Small intestine (tissue), 7 donors: ENCODE results near the gene BCAS2. TPM values are rescaled to one million over a fixed set of nuclear protein-coding genes. Genes with fewer than 3 reads are reported as not detected.
A peak's percentile ranks its signal among the peaks of the same experiment; 100 is the strongest.
"Not testable (repeated sequence)": the region's sequence is repeated elsewhere in the genome, so short reads cannot be mapped to it uniquely, and the experiment has no call there.

Source experiments
- DNase-seq, 2 donors: peaks; one replicate each; pipeline versions ENCODE4 v3.0.0 to v3.0.0-alpha.2; 2013
- FAIRE-seq: peaks from 2 replicates; lab custom pipeline; 2012; peaks lifted over from hg19 to GRCh38; lab: Jason Lieb, UNC
- H3K27ac ChIP-seq, 3 donors: one replicate each; pipeline ENCODE4 v1.5.1; 2013; ENCODE audit warnings: low read length in 2 of 3, mild to moderate bottlenecking in 2 of 3, control low read depth in 1 of 3, inconsistent platforms in 1 of 3, low read depth in 1 of 3, moderate library complexity in 1 of 3
- H3K27me3 ChIP-seq, 3 donors: one replicate each; pipeline ENCODE4 v1.6.1; 2013; ENCODE audit warnings: low read length in 3 of 3, inconsistent platforms in 1 of 3; ENCODE audit not compliant: control insufficient read depth in 3 of 3, insufficient read depth in 3 of 3
- H3K36me3 ChIP-seq, 3 donors: one replicate each; pipeline ENCODE4 v1.6.1; 2013; ENCODE audit warnings: low read length in 3 of 3, inconsistent platforms in 1 of 3, low read depth in 1 of 3, mild to moderate bottlenecking in 1 of 3, moderate library complexity in 1 of 3; ENCODE audit not compliant: control insufficient read depth in 3 of 3, insufficient read depth in 2 of 3
- H3K4me1 ChIP-seq, 3 donors: one replicate each; pipeline ENCODE4 v1.6.1; 2013; ENCODE audit warnings: low read length in 2 of 3, inconsistent platforms in 1 of 3, low read depth in 1 of 3, mild to moderate bottlenecking in 1 of 3, moderate library complexity in 1 of 3; ENCODE audit not compliant: control insufficient read depth in 3 of 3, insufficient read depth in 2 of 3
- H3K4me3 ChIP-seq, 3 donors: one replicate each; pipeline ENCODE4 v1.5.1; 2013; ENCODE audit warnings: low read length in 3 of 3, control low read depth in 1 of 3, inconsistent platforms in 1 of 3, low read depth in 1 of 3, mild to moderate bottlenecking in 1 of 3, moderate library complexity in 1 of 3
- H3K9me3 ChIP-seq, 2 donors: one replicate each; pipeline ENCODE4 v1.6.1; 2013; ENCODE audit warnings: low read depth in 1 of 2, low read length in 1 of 2; ENCODE audit not compliant: control insufficient read depth in 2 of 2, insufficient read depth in 1 of 2
- WGBS, 3 donors: extraction: QIAGEN DNeasy Blood & Tissue Kit; methylation state at CpG; one replicate each; pipeline ENCODE4 v1.1.7; 2013; 5-methylcytosine and 5-hydroxymethylcytosine counted together
- polyA plus RNA-seq, 4 donors: library from polyadenylated mRNA; stranded (reverse) in 3 of 4; unstranded in 1 of 4; fragments of 200-250 nt in 3 of 4; fragments of 120-200 nt in 1 of 4; gene quantifications; one replicate each; pipeline versions ENCODE4 v1.2.1 to v1.2.3, GENCODE V29; 2013
- donor health status: healthy with polysubstance abuse.
- donor health status: control.
- donor health status: control.
- donor health status: Bipolar disorder and iron deficiency.
- donor health status: healthy.

BCAS2 gene
- polyA plus RNA-seq, 4 donors = 36.5 to 41.0 (median 38.6) TPM

GRCh38 chr1:114586513-114587047 is 5.2 kb upstream of the BCAS2 start:
- 97 to 100% (median 100%) methylated on average over 5 of the region's 5 CpGs for WGBS, 3 donors
- no peak for FAIRE-seq
- Histone ChIP-seq H3K9me3 (no peaks in the 10 kb centered on the region), H3K27ac (no peak overlapping the region), H3K4me1 (peaks cover 0 to 7% (median 2%) of the 10 kb centered on the region in 3 donors), H3K27me3 (no peaks in the 10 kb centered on the region), H3K4me3 (no peak overlapping the region), H3K36me3 (no peaks in the 10 kb centered on the region)
- DNase-seq = no peak

- FAIRE-seq (no peak), DNase-seq (no peak)
- H3K4me1 ChIP-seq = peaks cover 0 to 7% (median 2%) of the 10 kb centered on the region in 3 donors
- no peaks in the 10 kb centered on the region for H3K36me3 ChIP-seq
- WGBS, 3 donors = 85 to 96% (median 89%) methylated on average over 1 of the region's 1 CpG
- H3K9me3 ChIP-seq = no peaks in the 10 kb centered on the region
- H3K4me3 ChIP-seq = no peak overlapping the region
- no peak overlapping the region for H3K27ac ChIP-seq
- H3K27me3 ChIP-seq = no peaks in the 10 kb centered on the region
These were observed 3.8 kb upstream of the BCAS2 start for GRCh38 chr1:114585231-114585630.

DNA sequence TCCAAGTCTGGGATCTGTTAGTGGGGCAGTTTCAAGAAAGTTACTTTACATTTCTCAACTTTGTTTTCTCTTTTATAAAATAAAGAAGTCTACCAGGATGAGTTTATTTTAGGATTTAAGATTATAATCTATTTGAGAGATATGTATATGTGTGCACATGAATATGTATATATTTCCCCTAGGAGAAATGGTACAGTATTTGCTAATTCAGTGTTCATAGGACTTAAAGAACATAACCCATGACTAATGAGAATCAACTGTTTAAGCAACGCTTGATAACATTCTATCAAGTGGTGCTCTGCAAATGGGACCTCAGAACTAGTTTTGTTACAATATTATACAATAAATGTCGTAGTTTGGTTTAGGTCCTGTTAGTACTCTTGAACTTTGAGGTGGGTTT is 7.0 kb downstream of the BCAS2 start:
- FAIRE-seq (no peak), DNase-seq (no peak)
- Histone ChIP-seq H3K36me3 (peaks cover 6 to 35% (median 19%) of the 10 kb centered on the region in 3 donors), H3K4me3 (no peak overlapping the region), H3K4me1 (no peaks in the 10 kb centered on the region), H3K9me3 (no peaks in the 10 kb centered on the region), H3K27me3 (no peaks in the 10 kb centered on the region), H3K27ac (no peak overlapping the region)
- 96 to 98% (median 97%) methylated on average over 2 of the region's 2 CpGs for WGBS, 3 donors

DNA sequence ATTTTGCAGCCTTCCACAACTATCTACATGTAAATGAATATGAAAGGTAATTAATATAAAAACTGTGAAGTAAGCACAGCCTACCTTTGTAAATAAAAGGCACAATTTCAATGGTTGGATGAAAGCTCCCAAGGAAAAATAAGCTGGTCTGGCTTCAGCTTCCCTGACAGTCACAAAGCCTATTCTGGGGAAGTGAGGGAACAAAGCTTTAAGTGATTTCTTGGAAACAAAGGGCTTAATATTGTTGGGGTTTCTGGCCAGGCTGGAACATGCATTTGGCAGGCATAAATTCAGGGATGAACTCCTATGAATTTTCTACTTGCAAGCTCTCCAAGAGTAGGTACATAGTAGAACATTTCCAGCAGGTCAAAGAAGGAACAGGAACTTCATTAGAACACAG is 17.3 kb downstream of the BCAS2 start:
- Histone ChIP-seq H3K27me3 (no peaks in the 10 kb centered on the region), H3K9me3 (peaks cover 0 to 8% of the 10 kb centered on the region in 2 donors), H3K4me1 (no peaks in the 10 kb centered on the region), H3K36me3 (peaks cover 0 to 22% (median 16%) of the 10 kb centered on the region in 3 donors), H3K27ac (no peak overlapping the region), H3K4me3 (no peak overlapping the region)
- FAIRE-seq (no peak), DNase-seq (no peak)

GRCh38 chr1:114562978-114563510 is 18.4 kb downstream of the BCAS2 start:
- FAIRE-seq, H3K27ac ChIP-seq, H3K4me1 ChIP-seq, H3K9me3 ChIP-seq, H3K4me3 ChIP-seq, DNase-seq, H3K27me3 ChIP-seq: not testable (repeated sequence)
- peaks cover 0 to 15% (median 13%) of the 10 kb centered on the region in 3 donors for H3K36me3 ChIP-seq
- 87 to 93% (median 92%) methylated on average over 3 of the region's 3 CpGs for WGBS, 3 donors

DNA sequence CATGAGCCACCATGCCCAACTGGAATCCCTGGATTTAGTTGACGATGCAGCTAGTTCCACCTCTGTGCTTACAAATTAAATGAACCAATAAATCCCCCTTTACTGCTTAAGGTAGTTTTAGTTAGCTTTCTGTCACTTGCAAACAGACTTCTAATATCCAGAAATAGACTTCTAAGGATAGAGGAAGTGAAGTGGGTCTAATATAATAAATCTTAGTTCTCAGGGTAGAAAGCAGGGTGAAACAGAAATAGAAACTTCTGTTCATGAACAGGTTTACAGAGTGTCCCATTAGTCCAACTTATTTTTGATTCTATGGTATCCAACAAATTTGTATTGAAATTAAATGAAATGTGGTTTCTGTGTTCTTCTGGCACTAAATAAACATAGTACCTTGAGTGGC is 20.1 kb downstream of the BCAS2 start:
- 85 to 96% (median 95%) methylated on average over 1 of the region's 1 CpG for whole genome bisulfite sequencing, 3 donors
- H3K9me3 ChIP-seq = peaks cover 0 to 7% of the 10 kb centered on the region in 2 donors
- H3K36me3 ChIP-seq = peaks cover 0 to 9% (median 6%) of the 10 kb centered on the region in 3 donors
- H3K27me3 ChIP-seq = no peaks in the 10 kb centered on the region
- DNase-seq (no peak), FAIRE-seq (no peak)
- no peak overlapping the region for H3K4me3 ChIP-seq
- H3K4me1 ChIP-seq = no peaks in the 10 kb centered on the region
- no peak overlapping the region for H3K27ac ChIP-seq

DNA sequence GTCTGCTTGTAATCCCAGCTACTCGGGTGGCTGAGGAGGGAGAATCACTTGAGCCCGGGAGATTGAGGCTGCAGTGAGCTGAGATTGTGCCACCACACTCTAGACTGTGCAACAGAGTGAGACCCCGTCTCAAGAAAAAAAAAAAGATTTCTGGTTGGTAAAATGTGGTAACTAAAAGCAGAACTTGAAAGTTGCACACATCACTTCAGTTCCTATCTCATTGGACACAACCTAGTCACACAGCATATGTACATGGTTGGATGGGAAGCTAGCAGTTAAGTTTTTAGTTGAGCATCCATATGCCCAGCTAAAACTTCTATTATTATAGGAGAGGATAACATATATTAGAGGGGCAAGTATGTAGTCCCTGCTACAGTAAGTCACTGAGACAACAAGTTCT is 22.1 kb downstream of the BCAS2 start:
- Histone ChIP-seq H3K27me3 (no peaks in the 10 kb centered on the region), H3K4me3 (no peak overlapping the region), H3K9me3 (no peaks in the 10 kb centered on the region), H3K27ac (no peak overlapping the region), H3K36me3 (no peaks in the 10 kb centered on the region), H3K4me1 (no peaks in the 10 kb centered on the region)
- DNase-seq (no peak), FAIRE-seq (no peak)
- 84 to 92% (median 86%) methylated on average over 3 of the region's 3 CpGs for WGBS, 3 donors

GRCh38 chr1:114558544-114558943 is 22.9 kb downstream of the BCAS2 start:
- Histone ChIP-seq H3K4me3 (no peak overlapping the region), H3K27ac (no peak overlapping the region), H3K27me3 (no peaks in the 10 kb centered on the region), H3K4me1 (no peaks in the 10 kb centered on the region), H3K9me3 (no peaks in the 10 kb centered on the region), H3K36me3 (no peaks in the 10 kb centered on the region)
- FAIRE-seq = no peak
- WGBS, 3 donors = 92 to 96% (median 94%) methylated on average over 1 of the region's 1 CpG
- peak in 1 of 2 donors; percentile 14 for DNase-seq

DNA sequence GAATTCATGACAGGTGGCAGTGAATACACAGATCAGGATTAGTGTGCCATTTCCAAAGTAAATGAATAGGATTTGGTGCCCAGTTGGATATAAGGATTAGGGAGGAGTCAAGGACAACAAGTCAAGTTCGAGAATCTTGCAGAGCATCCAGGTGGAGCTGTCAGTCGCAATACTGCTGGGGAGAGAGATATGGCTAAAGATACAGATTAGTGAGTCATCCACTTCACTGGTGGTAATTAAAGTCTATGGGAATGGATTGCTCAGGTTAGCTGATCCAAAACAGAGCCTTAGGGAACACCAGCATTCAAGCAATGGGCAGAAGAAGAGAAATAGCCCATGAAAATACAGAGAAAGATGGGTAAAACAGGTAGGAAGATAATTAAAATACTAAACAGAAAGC is 26.8 kb downstream of the BCAS2 start:
- H3K36me3 ChIP-seq = no peaks in the 10 kb centered on the region
- FAIRE-seq (no peak), DNase-seq (peak in 1 of 2 donors; percentile 3)
- H3K9me3 ChIP-seq = no peaks in the 10 kb centered on the region
- no peaks in the 10 kb centered on the region for H3K27me3 ChIP-seq
- H3K27ac ChIP-seq = no peak overlapping the region
- no peak overlapping the region for H3K4me3 ChIP-seq
- 23 to 70% (median 42%) methylated on average over 2 of the region's 2 CpGs for WGBS, 3 donors
- no peaks in the 10 kb centered on the region for H3K4me1 ChIP-seq
